HL-60 (cell line): ENCODE results near the gene DTNA.

Source experiments
- POLR2AphosphoS5 ChIP-seq: IDR thresholded peaks from 2 replicates; pipeline ENCODE4 v1.6.1; 2012; ENCODE audit warnings: low read depth
- TF ChIP-seq, protein P1 (sequence below): IDR thresholded peaks from one replicate; pipeline ENCODE4 v1.5.1; 2011; ENCODE audit warnings: low read length, control low read depth, inconsistent platforms; ENCODE audit not compliant: insufficient read depth
- TF ChIP-seq, protein P2 (sequence below): IDR thresholded peaks from 2 replicates; pipeline ENCODE4 v1.6.1; 2012; ENCODE audit warnings: low read depth; ENCODE audit not compliant: insufficient replicate concordance

DNA sequence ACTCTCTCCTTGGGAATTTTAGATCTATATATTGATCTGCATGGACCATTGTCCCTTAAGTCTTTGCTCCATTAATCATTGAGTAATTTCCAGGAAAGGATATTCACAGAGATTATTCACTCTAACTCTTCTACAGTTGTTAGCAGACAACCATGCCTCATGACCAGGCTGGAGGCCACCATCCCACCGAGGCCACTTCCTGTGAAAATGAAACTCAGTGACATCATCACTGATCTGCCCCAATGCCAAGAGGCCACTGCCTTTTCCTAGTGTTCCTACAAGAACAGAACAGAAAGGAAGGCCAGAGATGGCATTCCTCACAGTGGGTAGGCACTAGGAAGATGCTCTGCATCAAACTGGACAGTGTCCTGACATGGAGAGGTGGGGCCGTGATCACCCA is 161.3 kb downstream of the DTNA start:
- TF ChIP-seq, protein P1, sequence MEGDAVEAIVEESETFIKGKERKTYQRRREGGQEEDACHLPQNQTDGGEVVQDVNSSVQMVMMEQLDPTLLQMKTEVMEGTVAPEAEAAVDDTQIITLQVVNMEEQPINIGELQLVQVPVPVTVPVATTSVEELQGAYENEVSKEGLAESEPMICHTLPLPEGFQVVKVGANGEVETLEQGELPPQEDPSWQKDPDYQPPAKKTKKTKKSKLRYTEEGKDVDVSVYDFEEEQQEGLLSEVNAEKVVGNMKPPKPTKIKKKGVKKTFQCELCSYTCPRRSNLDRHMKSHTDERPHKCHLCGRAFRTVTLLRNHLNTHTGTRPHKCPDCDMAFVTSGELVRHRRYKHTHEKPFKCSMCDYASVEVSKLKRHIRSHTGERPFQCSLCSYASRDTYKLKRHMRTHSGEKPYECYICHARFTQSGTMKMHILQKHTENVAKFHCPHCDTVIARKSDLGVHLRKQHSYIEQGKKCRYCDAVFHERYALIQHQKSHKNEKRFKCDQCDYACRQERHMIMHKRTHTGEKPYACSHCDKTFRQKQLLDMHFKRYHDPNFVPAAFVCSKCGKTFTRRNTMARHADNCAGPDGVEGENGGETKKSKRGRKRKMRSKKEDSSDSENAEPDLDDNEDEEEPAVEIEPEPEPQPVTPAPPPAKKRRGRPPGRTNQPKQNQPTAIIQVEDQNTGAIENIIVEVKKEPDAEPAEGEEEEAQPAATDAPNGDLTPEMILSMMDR, result no peak
- no peak for TF ChIP-seq POLR2AphosphoS5
- TF ChIP-seq, protein P2, sequence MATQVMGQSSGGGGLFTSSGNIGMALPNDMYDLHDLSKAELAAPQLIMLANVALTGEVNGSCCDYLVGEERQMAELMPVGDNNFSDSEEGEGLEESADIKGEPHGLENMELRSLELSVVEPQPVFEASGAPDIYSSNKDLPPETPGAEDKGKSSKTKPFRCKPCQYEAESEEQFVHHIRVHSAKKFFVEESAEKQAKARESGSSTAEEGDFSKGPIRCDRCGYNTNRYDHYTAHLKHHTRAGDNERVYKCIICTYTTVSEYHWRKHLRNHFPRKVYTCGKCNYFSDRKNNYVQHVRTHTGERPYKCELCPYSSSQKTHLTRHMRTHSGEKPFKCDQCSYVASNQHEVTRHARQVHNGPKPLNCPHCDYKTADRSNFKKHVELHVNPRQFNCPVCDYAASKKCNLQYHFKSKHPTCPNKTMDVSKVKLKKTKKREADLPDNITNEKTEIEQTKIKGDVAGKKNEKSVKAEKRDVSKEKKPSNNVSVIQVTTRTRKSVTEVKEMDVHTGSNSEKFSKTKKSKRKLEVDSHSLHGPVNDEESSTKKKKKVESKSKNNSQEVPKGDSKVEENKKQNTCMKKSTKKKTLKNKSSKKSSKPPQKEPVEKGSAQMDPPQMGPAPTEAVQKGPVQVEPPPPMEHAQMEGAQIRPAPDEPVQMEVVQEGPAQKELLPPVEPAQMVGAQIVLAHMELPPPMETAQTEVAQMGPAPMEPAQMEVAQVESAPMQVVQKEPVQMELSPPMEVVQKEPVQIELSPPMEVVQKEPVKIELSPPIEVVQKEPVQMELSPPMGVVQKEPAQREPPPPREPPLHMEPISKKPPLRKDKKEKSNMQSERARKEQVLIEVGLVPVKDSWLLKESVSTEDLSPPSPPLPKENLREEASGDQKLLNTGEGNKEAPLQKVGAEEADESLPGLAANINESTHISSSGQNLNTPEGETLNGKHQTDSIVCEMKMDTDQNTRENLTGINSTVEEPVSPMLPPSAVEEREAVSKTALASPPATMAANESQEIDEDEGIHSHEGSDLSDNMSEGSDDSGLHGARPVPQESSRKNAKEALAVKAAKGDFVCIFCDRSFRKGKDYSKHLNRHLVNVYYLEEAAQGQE, result no peak
